Loucy (cell line): ENCODE data around the gene SOWAHD.
"Not testable (repeated sequence)": the region's sequence is repeated elsewhere in the genome, so short reads cannot be mapped to it uniquely, and the experiment has no call there.

ENCODE experiments used
- CTCF ChIP-seq: fragments of 200-600 bp; sonication (generic); conservative IDR thresholded peaks from 2 replicates; pipeline ENCODE4 v1.5.1; 2014; ENCODE audit warnings: mild to moderate bottlenecking, antibody characterized with exemption, low read length
- EZH2phosphoT487 ChIP-seq: fragments of 200-600 bp; IDR thresholded peaks from 2 replicates; pipeline ENCODE4 v1.6.1; 2018; ENCODE audit warnings: antibody characterized with exemption, mild to moderate bottlenecking, moderate library complexity, borderline replicate concordance

DNA sequence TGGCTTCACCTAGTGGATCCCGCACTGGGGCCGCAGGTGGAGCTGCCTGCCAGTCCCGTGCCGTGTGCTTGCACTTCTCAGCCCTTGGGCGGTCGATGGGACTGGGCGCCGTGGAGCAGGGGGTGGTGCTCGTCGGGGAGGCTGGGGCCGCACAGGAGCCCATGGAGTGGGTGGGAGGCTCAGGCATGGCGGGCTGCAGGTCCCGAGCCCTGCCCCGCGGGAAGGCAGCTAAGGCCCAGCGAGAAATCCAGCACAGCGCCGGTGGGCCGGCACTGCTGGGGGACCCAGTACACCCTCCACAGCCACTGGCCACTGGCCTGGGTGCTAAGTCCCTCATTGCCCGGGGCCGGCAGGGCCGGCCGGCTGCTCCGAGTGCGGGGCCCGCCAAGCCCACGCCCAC is 7.6 kb upstream of the SOWAHD start:
- not testable (repeated sequence) for TF ChIP-seq CTCF, EZH2phosphoT487
